ENCODE results near the gene RPS6KA5.

DNA sequence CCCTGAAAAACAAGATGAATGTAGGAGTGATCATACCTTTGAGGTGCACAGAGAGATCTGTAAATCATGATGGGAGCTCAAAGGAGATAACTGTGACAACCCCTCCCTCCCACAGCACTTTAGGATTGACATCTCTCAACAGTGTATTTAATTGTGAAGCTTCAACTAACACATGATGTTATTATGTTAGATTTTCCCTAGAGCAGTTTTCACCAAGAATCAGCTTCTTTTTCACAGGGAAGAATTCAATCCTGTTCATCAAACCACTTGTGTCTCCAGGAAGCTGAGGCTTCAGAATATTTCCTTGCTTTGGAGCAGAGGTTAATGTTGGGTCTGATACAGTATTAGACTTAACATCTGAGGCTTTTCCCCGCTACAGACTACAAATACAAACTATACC lies 11.8 kb downstream of the RPS6KA5 start:
- TF ChIP-seq, protein P1, sequence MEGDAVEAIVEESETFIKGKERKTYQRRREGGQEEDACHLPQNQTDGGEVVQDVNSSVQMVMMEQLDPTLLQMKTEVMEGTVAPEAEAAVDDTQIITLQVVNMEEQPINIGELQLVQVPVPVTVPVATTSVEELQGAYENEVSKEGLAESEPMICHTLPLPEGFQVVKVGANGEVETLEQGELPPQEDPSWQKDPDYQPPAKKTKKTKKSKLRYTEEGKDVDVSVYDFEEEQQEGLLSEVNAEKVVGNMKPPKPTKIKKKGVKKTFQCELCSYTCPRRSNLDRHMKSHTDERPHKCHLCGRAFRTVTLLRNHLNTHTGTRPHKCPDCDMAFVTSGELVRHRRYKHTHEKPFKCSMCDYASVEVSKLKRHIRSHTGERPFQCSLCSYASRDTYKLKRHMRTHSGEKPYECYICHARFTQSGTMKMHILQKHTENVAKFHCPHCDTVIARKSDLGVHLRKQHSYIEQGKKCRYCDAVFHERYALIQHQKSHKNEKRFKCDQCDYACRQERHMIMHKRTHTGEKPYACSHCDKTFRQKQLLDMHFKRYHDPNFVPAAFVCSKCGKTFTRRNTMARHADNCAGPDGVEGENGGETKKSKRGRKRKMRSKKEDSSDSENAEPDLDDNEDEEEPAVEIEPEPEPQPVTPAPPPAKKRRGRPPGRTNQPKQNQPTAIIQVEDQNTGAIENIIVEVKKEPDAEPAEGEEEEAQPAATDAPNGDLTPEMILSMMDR (conservative IDR thresholded peaks at IDR 0.05; ENCODE audit: low read depth, low read length), result no peak
- no peak for TF ChIP-seq EZH2 (IDR thresholded peaks at IDR 0.05; ENCODE audit: low read length, unreplicated experiment)

Data from PC-3 (cell line).